ENCODE results near the gene NKAIN2.
"Not testable (repeated sequence)": the region's sequence is repeated elsewhere in the genome, so short reads cannot be mapped to it uniquely, and the experiment has no call there.

Gene NKAIN2

DNA sequence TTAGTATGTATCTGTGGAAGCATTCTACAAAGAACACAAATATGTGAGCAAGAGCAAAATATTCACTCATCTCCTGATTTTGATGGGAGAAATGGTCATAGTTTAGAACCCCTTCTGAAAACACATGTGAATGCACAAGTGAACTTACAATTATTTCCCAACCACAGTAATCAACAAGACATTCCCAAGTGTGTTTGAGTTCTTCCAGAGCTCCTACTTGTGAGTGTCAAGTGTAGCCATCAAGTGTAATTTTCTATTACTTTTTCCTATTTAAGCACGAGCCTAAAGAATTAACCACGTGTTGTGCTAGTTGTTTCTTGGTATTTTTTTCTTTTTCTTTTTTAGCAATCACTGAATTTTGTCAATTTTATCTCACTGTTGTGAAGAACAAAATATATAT is 402.3 kb downstream of the NKAIN2 start:
- no peak for DNase-seq (ENCODE audit: low read depth)

DNA sequence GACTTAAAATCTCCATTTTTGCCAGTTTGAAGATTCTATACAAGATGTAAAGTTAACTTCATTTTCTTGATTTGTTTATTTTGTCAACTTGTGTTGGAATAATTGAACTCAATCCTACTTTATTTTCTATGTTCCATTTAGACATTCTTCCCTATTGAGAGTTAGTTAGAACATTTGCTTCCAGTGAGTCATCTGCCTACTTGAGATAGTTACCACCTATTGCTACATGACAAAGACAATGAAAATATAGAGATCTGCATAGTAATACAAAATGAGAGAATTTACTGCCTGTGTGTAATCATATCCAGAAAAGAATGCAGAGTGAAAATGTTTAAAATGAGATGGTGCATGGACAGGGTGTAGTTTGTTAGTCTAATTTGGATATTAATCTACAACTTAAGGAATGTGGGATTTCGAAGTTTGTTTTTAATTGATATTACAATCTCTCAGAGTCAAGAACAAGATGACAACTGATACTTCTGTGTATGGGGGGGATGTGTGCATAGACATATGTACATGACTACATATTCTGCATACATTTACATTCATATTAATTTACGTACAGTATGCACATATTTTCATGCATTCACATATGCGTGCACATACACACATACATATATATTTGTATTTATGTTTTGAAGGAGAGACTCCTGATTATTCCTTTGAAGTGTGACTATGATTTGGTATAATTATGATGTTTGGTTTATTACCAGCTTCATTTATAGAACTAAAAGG is 420.1 kb downstream of the NKAIN2 start:
- no peak for DNase-seq (ENCODE audit: low read depth)

DNA sequence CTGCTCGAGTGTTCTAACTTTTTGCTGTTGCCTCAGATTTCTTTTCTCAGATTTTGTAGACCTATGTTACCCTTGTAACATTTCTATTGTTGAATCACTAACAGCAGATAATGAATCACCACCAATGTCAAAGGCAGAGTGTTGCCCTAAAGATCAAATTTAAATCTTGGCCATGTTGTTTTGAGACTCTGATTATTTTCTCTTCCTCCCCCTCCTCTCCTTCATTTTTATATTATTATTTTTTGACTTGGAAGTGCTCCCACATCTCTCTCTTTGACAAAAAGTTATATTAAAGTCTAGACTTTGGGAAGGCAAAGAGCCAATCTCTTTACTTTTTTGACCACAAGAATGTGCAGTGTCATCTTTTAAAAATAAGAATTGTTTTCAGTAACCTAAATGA is 422.7 kb downstream of the NKAIN2 start:
- DNase-seq (ENCODE audit: low read depth): no peak

DNA sequence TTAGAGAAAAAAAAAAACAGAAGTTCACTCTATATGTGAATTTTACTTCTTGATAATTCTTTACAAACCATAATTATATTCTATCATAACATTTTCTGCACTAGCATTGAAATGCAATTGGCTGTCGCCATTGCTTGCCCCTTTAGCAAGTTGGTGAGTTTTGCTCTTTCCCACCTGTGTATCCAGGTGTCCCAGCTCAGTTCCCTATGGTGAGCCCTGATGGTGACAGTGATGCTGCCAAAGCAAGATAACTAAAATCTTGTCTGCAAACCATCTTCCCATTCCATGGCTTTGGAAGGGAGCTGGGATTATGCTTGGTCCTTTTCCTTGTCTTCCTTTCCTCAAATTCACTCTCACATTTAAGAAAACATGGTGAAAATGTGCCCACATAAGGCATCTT is 429.6 kb downstream of the NKAIN2 start:
- no peak for DNase-seq (ENCODE audit: low read depth)

DNA sequence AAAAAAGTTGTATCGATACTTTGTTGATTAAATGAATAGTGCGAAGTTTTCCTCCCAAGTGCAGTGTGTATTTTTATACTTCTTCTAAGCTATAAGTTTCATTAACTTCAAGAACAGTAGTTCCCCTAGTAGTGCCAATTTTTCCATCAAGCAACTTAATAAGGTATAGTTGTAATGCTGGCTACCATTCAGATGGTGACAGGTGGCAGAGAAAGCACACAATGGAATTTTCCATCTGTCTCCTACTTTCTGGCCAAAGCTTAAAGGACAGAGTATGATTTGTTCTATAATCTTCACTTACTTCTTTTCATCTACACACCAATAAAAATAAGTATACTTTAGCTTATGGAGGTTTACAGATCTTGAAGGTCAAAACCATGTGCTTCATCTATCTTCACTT is 431.1 kb downstream of the NKAIN2 start:
- no peak for DNase-seq (ENCODE audit: low read depth)

DNA sequence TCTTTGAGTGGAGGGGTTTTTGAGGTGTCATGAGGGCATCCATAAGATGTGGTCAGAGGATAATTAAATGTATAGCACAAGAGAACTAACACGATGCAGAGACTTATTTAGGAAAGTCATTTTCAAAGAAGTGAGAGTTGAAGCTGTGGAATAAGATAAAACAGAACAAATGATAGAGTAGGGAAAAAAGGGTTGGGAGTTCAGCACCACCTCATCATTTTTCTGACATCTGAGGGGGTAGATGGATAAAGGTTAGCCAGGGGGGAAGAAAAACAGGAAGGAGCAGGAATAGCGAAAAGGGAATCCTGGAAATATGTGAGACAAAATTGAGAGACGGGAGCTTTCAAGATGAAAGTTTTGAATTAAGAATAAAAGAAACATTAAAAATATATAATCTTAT is 434.2 kb downstream of the NKAIN2 start:
- no peak for DNase-seq (ENCODE audit: low read depth)

DNA sequence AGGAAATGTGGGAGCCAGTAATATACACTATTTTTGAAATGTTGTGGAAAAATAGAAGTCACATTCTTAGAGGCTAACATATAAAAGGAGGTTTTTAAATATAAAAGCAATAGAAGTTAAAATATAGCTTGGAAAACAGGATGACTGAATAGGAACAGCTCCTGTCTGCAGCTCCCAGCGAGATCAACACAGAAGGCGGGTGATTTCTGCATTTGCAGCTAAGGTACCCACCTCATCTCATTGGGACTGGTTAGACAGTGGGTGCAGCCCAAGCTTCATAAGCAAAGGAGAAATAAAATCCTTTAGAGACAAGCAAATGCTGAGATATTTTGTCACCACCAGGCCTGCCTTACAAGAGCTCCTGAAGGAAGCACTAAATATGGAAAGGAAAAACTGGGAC is 434.7 kb downstream of the NKAIN2 start:
- DNase-seq (ENCODE audit: low read depth): not testable (repeated sequence)

DNA sequence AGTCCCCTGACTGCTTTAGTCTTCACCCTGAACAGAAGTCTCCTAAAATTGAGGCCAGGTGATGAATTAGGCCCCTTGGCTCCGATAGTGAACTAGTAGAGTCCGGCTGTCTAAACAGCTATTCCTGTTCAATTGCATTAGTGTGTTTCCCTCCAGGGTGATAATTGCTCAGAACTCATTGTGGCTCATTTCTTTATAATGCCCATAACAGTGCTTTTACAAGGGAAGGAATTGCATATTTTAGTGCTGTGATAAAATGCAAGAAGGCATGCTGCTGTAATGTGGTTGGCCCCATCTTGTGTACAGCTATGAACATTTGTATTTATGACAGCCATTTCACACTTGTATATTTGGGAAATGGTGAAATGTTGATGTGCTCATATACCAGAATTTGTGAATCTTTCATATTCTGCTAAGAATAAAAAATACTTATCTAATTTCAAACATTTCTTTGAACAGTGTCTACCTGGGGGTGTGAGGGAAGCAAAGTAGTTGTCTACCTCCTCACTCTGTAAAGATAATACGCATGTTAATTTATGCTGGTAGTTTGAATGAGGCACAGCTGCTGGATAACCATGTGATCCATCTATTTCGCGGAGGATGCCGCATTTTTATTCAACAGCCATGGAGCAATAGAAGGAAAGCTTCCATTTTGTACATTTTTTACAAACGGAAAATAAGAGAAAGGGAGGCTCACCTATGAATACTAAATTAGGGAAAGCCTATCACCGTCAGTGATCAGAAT is 451.4 kb downstream of the NKAIN2 start:
- no peak for DNase-seq (ENCODE audit: low read depth)

DNA sequence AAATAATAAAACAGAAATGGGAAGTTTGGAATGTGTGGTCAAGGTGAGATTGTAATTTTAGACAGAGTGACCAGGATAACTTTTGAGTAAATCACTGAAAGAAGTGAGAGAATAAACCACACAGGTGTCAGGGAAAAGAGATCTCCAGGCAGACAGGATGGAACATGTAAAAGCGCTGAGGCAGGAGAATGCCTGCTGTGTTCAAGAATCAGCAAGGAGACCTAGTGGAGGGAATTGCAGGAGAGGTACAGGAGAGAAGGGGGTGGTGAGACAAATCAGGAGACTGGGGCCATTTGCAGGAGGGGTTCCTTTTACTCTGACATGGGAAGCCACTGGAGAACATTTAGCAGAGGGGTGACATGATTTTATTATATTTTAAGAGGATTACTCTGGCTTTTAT is 456.7 kb downstream of the NKAIN2 start:
- DNase-seq (ENCODE audit: low read depth): no peak

DNA sequence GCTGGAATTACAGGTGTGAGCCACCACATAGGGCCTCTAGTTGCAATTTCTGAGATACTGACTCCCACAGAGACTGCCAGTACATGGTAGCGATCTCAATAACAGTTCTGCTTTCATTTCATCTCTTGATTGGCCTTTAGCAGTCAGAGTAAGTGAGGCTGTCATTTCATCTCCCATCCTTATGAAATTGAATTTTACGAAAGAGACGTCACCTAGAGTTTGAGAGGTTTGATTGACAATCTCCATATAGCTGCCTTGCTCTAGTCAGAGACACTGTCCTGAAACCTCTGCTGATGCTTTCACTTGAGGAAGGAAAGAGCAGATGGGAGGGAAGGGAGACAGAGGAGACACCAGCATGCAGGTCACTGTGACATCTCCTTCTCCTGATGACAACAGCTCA is 466.1 kb downstream of the NKAIN2 start:
- DNase-seq (ENCODE audit: low read depth): no peak

DNA sequence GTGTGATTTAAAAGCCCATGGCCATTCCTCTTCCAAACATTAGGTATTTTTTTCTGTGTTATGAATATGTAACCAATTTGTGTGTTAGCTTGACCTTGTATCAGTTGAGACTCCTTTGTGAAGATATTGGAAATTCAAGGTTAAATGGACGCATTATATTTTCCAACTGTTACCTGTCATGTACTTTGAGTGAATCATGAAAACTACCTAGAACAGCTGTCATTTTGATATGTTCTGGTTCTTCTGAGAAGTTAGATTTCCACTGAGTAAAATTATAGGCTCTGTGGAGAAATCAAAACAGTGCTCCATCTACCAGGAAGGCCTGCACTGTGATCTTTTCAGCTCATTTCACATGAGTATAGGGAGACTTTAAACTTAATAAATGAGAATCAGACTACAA is 470.0 kb downstream of the NKAIN2 start:
- DNase-seq (ENCODE audit: low read depth): no peak

DNA sequence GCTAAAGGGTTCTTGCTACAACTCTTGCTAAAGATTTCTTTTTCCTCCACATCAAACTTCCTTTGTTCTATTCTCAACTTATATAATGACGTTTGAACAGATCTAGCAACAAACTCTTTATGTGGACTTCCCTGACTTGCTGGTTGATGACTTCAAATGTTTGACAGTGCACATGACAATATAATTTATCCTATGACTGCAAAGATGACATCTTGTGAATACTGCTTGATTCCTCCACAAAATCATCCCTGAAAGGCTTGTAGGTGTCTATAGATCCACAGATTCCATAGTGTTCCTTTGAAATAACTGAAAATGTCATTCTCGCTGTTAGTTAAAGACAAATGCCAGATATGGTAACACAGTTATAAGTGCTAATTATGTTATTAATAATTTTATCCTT is 478.9 kb downstream of the NKAIN2 start:
- no peak for DNase-seq (ENCODE audit: low read depth)

DNA sequence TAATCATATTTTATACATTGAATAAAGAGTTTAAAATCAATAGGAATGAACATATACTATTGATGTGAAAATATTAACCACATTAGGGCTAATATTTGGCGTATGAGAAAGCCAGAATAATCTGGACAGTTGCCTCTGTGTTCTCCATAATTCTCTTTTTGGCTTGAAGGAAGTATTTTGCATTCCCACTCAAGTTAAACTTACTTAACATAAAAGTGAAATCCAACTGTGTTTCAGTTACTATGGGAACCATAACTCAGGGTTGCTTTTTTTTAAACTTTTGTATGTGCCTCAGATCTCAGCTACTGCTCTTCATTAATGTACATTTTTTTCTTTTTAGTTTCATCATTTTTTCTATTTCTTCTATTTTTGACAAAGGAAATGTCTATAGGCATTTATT is 479.8 kb downstream of the NKAIN2 start:
- DNase-seq (ENCODE audit: low read depth): no peak

DNA sequence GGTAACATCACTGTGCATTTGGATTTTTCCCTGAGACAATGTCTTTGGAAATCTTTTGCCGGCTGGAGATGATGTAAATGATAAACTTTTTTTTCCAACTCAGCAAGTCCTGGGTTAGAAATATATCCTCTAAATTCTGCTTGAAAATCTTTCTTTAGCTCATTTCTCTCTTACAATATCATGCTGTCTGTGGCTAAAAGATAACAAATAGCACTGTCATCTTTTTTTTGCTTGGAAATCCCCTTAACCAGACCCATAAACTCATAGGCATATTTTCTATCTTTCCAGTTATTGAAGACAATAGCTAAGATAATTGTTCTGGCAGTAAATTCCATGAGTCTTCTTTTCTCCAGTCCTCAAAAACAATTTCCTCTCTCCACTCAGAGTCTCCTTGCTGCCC is 481.5 kb downstream of the NKAIN2 start:
- DNase-seq (ENCODE audit: low read depth): no peak

DNA sequence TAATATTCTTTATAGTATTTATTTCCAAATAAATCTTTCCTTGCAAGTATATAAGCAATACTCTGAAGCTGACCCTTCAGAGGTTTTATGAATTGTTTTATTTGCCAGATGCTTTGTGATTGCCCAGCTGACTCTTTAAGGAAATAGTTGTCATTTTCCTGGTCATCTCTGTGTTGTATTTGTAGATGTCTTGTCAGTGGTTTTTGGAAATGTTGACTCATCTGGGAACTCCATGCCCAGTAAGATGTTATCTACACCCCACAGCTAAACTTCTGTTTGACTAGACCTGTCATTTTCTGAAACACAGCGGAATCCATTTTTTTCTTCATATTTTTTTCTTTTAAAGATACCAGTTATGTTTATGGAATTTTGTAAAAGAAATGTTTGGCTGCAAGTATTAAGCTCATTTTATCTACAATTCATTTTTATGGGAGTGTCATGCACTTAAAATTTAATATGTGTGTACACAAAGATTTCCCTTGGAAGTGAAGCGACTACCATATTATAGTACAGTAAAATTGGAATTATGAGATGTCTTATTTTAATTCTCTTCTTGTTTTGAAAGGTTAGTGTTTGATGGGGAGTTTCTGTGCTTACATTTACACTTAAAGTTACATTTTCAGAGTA is 491.0 kb downstream of the NKAIN2 start:
- DNase-seq (ENCODE audit: low read depth): no peak

DNA sequence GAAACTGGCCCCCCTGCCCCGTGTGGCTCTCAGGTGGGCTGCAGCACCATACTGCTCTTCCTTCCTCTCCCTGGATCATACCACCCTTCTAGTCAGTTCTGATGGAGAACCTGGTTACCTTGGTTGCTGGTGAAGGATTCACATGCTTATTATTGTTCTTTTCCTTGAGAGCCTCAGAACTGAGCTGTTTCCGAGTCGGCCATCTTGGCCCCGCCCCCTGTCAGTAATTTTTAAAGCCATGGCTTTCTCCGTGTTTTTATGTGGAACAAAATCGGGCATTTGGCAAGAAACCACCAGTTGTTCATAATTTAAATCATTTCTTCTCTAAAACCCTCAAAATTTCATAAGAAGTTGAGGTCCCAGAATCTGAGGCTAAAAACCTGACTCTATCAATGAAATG is 493.8 kb downstream of the NKAIN2 start:
- DNase-seq (ENCODE audit: low read depth): no peak

DNA sequence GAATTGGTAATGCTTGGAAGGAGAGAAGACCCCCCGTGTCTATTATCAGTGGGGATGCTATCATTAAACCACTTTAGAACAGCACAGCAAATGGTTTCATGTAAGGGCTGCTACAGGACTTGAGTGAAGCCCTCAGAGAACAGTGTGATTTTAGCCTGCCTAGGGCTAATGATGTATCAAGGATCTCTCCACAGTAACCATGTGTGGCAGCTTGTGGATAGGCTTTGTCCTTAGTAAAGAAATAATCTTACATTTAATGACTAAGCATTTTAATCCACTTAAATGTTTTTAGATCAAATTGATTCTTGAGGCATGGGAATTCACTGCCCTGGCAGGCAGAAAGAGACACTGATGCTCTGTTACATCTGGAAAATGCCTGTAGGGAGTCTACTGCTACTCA is 495.1 kb downstream of the NKAIN2 start:
- no peak for DNase-seq (ENCODE audit: low read depth)

DNA sequence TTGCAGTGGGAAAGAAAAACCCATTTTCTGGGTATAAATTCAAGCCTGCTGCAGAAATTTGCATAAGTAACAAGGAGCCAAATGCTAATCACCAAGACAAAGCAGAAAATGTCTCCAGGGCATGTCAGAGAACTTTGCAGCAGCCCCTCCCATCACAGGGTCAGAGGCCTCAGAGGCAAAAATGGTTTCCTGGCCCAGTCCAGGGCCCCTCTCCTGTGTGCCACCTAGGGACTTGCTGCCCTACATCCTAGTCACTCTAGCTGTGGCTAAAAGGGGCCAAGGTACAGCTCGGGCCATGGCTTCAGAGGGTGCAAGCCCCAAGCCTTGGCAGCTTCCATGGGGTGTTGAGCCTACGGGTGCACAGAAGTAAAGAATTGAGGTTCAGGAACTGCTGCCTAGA is 497.2 kb downstream of the NKAIN2 start:
- DNase-seq (ENCODE audit: low read depth): not testable (repeated sequence)

DNA sequence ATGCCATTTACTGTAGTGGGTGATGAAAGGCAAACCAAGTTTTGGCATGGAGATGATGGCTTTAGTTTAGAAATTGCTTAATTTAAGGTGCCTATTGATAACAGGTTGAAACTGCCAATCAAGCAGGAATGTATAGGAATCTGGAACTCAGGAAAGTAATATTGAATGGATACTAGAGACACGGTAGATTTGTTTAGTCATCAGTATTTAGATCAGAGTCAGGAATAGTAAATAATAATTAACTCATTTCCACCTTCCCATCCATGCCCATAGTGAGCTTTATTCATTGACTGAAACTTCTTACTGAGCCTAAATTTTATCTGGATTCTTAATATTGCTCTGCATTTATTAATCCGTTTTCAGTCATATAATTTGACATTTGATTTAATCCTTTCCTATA is 500.3 kb downstream of the NKAIN2 start:
- no peak for DNase-seq (ENCODE audit: low read depth)

DNA sequence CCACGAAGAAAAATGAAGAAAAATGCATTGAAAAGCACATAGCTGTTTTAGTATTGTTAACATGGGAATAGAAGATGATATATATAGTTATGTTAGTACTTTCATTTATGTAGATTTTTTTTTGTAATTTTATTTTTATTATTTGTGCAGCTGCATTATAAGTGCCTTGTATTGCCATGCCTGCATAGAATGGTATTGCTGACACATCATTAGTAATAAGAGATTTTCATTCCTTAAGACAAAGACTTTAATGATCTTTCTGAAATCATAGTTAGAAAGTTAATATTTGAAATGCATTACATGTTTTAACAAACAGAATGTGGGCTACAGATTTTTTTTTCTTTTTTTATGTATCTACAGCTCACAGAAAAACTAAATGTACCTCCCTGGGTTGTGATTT is 506.5 kb downstream of the NKAIN2 start:
- no peak for DNase-seq (ENCODE audit: low read depth)

DNA sequence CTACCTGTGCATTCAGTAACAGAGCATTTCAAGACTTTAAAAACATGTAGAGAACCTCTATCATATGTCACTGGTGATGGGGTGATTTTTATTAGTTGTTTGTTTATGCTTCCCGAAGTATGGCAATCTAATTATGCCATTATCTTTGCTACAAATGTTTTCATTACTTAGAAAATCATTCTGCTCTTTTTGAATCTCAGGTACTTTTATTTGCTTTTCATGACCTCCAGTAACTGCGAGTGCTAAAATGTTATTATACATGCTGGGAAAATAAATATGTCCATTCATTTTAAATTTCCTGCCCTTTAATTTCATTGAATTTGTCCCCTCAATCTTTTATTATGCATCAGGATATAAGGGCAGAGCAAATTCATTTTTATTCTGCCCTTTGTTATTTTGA is 515.7 kb downstream of the NKAIN2 start:
- DNase-seq (ENCODE audit: low read depth): no peak

DNA sequence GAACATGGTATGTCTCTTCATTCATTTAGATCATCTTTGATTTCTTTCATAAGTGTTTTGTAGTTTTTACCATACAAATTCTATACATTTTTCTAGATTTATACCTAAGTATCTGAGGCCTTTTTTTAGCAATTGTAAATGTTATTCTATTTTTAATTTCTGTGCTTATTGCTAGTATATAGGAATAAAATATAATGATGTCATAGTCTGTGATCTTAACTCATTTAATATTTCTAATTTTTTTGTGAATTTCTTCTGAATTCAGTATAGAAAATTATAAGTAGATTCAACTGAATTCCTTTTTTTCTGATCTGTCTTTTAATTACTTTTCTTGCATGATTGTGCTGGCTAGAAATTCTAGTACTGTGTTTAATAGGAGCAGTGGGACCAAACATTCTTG is 520.6 kb downstream of the NKAIN2 start:
- DNase-seq (ENCODE audit: low read depth): no peak

DNA sequence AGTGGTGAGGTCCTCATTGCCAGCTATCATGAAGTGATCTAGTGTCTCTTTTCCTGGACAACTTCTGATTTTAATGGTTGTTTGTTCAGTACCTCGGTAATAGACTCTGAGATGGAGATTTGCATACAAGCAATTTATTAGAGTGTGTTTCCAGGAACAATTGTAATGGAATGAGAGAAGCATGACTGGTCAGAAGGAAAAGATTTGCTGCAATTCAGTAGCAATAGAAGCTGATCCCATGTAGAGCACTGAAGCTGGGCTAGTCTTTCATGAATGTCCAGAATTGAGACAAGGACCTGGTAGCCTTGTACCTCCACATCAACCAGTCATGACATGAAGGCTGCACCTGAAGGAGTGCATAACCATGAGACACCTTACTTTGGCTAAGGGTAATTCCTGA is 526.5 kb downstream of the NKAIN2 start:
- no peak for DNase-seq (ENCODE audit: low read depth)

Data from T follicular helper cell (primary cell).